Fibroblast of gingiva (primary cell): ENCODE data around the gene LRCH3.
A peak's percentile ranks its signal among the peaks of the same experiment; 100 is the strongest.
"Not testable (repeated sequence)": the region's sequence is repeated elsewhere in the genome, so short reads cannot be mapped to it uniquely, and the experiment has no call there.

Experiments used
- DNase-seq: peaks from one replicate; pipeline ENCODE4 v3.0.0-alpha.2; 2011; ENCODE audit warnings: low read depth

LRCH3 gene

GRCh38 chr3:197886052-197886451 lies 95.0 kb downstream of the LRCH3 start:
- not testable (repeated sequence) for DNase-seq

DNA sequence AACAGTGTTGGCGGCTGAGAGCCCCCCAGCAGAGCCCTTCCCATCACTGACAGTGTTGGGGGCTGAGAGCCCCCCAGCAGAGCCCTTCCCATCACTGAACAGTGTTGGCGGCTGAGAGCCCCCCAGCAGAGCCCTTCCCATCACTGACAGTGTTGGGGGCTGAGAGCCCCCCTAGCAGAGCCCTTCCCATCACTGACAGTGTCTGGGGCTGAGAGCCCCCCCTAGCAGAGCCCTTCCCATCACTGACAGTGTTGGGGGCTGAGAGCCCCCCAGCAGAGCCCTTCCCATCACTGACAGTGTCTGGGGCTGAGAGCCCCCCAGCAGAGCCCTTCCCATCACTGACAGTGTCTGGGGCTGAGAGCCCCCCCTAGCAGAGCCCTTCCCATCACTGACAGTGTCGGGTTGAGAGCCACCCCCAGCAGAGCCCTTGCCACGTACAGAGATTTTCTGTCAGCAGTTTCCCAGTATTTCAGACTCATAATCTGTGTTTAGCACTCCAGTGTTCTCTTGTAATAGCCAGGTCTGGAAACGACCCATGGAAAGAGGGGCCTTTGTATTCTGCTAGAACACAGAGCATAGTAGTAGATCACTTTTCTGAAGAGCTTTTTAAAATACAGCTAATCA lies 96.5 kb downstream of the LRCH3 start:
- DNase-seq = not testable (repeated sequence)

GRCh38 chr3:197888511-197888910 lies 97.5 kb downstream of the LRCH3 start:
- DNase-seq = no peak

GRCh38 chr3:197889204-197889930 lies 98.3 kb downstream of the LRCH3 start:
- no peak for DNase-seq

DNA sequence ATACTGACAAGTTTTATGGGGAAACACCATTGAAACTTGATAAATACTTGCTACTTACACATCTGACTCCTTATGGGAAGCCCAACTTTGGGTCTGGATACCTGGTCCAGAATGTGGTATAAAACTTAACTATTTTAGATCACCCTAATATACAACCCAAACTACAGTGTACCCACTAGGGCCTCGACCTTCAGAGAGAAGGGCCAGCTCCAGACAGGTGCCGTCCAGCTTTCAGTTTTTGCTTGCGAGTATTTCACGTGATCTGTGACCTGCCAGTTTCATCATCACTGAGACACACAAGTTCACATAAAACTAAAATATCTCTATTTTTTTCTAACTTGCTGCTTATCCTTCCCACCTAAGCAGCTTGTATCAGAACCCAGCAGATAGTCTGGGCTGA lies 99.6 kb downstream of the LRCH3 start:
- no peak for DNase-seq

GRCh38 chr3:197892162-197892561 lies 101.1 kb downstream of the LRCH3 start:
- DNase-seq = no peak

- no peak for DNase-seq
Measured at GRCh38 chr3:197896421-197896820, 105.4 kb downstream of the LRCH3 start.

GRCh38 chr3:197899833-197900478 lies 108.9 kb downstream of the LRCH3 start:
- DNase-seq = no peak

GRCh38 chr3:197901626-197902025 lies 110.6 kb downstream of the LRCH3 start:
- no peak for DNase-seq

DNA sequence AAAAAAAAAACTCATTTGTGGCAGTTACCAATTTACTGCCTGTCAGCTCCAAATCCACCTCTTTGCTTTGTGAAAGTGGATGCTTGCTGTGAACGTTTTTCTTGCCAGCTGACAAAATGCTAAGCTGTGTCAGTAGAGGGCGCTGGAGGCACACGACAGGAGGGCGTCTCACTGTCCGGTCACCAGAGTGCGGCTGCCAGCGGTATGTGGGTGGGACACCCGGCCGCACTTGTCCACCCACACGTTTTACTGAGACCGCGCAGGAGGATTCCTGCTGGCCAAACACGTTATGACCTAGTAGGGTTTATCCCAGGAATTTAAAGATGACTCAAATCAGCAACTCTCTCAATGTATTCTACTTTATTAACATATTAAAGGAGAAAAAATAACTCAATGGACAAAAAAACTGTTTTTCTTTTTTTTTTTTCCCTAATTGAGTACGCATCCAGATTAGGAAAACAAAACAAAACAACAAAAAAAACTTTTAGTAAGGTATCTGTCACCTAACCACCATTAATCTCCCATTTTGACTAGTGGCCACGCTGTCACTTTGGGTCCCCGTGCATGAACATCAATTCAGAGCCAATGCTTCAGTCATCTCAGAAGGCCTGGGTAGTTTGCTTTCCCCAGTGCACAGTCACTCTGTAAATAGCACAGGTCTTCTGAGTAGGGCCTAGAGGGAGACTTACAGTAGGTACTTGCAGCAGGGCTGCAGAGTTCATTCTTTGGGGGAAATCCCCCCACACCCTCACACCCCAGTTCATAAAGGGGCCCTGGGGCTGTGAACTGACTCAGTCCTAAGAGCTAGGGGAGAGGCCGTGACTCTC lies 115.2 kb downstream of the LRCH3 start:
- peak; percentile 80 for DNase-seq

- DNase-seq = no peak
Measured at GRCh38 chr3:197906850-197907187, 115.8 kb downstream of the LRCH3 start.

DNA sequence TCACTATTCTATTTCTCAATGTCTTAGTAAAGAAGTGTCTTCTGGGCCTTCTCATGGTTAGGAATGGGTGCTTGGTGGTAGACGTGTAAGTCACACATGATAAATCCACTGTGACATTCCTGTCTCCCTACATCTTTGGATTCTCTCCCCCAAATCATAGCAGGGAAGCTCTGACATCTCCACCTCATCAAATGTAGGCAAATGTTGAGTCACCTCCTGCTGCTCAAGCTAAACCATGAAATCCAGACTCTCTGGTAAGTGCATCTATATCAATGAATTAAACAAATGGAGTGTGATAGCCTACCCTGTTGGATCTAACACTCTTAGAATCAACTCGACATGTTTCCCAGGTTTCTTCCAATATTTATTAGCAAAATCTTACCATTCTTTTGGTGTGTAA lies 116.1 kb downstream of the LRCH3 start:
- no peak for DNase-seq

- not testable (repeated sequence) for DNase-seq
Measured at GRCh38 chr3:197908550-197908949, 117.5 kb downstream of the LRCH3 start.

GRCh38 chr3:197908957-197909701 lies 118.1 kb downstream of the LRCH3 start:
- no peak for DNase-seq

DNA sequence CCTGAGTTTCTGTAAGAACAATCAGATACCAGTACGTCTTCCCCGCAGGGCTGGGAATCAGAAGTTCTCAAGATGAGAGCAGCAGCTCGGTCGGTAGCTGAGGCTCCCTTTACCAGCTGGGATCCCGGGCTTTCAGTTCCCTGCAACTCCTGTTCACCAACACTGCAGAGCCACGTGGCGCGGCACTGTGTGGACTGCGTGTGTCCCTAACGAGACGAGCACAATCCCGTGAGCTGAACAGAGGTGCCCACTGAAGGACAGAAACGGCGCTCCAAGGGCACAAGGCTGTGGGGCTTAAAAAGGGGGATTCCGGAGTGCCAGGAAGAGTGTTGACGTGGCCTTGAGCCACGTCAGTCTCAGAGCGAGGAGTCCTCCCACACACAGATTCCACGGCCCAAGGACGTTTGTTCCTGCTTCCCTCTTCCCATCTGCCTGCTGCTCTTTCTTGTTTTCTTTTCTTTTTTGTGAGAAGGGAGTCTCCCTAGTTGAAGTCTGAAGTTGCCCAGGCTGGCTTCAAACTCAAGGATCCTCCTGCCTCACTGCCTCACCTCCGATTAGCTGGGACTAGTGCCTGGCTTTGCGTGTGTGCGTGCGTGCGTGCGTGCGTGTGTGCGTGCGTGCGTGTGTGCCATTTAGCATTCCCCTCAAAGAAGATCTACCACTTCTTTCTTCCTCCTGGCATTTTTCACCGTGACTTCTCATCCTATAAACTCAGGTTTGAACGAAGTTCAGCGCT lies 121.9 kb downstream of the LRCH3 start:
- no peak for DNase-seq

DNA sequence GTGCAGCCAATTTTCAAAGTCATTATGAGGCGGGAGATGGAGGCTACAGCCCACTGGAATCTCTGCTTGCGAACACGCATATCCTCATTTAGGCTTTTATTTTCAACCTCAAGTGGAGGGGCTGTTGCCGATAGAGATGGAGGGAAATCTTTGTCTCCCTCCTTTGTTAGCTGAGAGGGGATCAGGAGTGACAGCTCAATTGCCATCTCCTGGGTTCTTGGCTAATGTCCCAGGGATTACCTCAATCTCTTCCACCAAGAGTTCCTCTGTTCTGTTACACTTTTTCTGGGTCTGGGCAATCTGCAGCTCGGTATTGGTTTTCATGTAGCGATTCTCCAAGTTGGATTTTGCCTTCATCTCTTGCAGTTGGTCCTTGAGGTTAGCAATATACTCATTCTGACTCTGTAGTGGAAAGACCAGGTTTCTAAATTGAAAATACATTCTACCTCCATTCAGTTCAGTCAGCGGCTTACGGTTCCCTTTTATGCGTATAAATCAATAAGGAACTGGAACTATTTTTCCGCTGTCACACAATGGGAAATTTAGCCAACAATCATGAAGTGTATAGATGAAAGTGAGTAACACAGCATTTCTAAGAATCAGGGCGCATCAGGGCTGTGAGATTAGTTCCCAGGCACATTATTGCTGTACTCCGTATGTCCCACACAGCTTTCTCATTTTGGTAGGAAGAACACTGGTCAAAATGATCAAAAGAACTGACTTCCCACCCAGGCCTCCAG lies 122.8 kb downstream of the LRCH3 start:
- DNase-seq = no peak

GRCh38 chr3:197921429-197922275 lies 130.6 kb downstream of the LRCH3 start:
- DNase-seq = not testable (repeated sequence)

DNA sequence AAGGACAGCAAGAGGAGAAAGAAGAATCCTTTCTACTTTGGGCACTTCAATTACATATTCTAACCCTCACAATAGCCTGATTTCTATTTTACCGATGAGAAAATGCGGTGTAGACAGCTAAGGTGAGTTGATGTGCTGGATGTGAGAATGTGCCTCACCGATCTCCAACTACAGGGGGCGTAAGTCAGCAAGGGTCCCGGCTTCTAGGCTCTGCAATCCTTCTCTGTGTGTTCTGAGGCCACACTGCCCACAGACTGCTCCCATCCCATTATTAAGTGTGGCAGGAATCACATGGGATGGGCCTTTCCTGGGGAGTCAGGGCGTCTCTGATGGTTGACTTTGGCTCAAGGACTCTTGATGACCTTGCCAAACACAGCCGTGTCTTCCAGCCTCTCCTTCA lies 135.4 kb downstream of the LRCH3 start:
- DNase-seq = no peak

GRCh38 chr3:197927578-197927977 lies 136.5 kb downstream of the LRCH3 start:
- not testable (repeated sequence) for DNase-seq
